Measurements from ENCODE around the gene RHBDL1.

DNA sequence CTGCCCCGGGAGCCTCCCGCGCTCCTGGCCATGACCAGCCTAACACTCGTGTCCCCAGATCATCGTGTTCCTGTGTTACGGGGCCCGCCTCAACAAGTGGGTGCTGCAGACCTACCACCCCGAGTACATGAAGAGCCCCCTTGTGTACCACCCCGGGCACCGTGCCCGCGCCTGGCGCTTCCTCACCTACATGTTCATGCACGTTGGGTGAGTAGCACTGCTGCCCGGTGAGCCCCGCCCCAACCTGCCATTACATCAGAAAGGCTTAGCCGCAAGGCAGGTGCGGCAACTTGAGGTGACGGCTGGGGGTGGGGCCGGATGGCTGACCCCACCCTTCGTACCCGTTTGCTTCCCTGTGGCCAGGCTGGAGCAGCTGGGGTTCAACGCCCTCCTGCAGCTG lies 1.4 kb downstream of the RHBDL1 start:
- TF ChIP-seq EP300 (IDR thresholded peaks at IDR 0.05; ENCODE audit: borderline replicate concordance in 1 of 2, control insufficient read depth in 1 of 2, low read depth in 2 of 2, low read length in 2 of 2): no peak
- TF ChIP-seq RAD21 (IDR thresholded peaks at IDR 0.05; ENCODE audit: insufficient read depth, low read depth, low read length): no peak
- TF ChIP-seq NRF1 (conservative IDR thresholded peaks at IDR 0.05; ENCODE audit: low read depth, low read length): no peak
- TF ChIP-seq, protein P1, sequence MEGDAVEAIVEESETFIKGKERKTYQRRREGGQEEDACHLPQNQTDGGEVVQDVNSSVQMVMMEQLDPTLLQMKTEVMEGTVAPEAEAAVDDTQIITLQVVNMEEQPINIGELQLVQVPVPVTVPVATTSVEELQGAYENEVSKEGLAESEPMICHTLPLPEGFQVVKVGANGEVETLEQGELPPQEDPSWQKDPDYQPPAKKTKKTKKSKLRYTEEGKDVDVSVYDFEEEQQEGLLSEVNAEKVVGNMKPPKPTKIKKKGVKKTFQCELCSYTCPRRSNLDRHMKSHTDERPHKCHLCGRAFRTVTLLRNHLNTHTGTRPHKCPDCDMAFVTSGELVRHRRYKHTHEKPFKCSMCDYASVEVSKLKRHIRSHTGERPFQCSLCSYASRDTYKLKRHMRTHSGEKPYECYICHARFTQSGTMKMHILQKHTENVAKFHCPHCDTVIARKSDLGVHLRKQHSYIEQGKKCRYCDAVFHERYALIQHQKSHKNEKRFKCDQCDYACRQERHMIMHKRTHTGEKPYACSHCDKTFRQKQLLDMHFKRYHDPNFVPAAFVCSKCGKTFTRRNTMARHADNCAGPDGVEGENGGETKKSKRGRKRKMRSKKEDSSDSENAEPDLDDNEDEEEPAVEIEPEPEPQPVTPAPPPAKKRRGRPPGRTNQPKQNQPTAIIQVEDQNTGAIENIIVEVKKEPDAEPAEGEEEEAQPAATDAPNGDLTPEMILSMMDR (IDR thresholded peaks at IDR 0.05 in 2 of 3, conservative IDR thresholded peaks at IDR 0.05 in 1 of 3; ENCODE audit: control insufficient read depth in 2 of 3, extremely low read depth in 1 of 3, insufficient read depth in 1 of 3, low read depth in 3 of 3, low read length in 3 of 3): no peak
- TF ChIP-seq RCOR1 (conservative IDR thresholded peaks at IDR 0.05; ENCODE audit: low read depth, low read length): no peak
- TF ChIP-seq FOS (IDR thresholded peaks at IDR 0.05; ENCODE audit: borderline replicate concordance, extremely low read depth, insufficient read length): no peak
